Activated CD4-positive, alpha-beta T cell treated with anti-CD3 and anti-CD28 coated beads for 36 hours (primary cell): Measurements from ENCODE around the gene BZW2. TPM values are rescaled to one million over a fixed set of nuclear protein-coding genes. Genes with fewer than 3 reads are reported as not detected.
A peak's percentile ranks its signal among the peaks of the same experiment; 100 is the strongest.
"Not testable (repeated sequence)": the region's sequence is repeated elsewhere in the genome, so short reads cannot be mapped to it uniquely, and the experiment has no call there.

Source experiments
- ATAC-seq: fragments of 200-7000 bp; cut with Tn5 transposase; one replicate; pipeline ENCODE4 v1.10.0; 2021; ENCODE audit warnings: mild to moderate bottlenecking, moderate library complexity
- CTCF ChIA-PET: fragments of 350-600 bp; sonication (Branson Sonifier 250); formaldehyde crosslinking; loops from one replicate; lab custom pipeline; 2021; ENCODE audit warnings: antibody characterized with exemption; lab: Charles Lee
- POLR2A ChIA-PET: fragments of 350-600 bp; sonication (Branson Sonifier 250); formaldehyde crosslinking; loops from one replicate; lab custom pipeline; 2021; ENCODE audit warnings: antibody characterized with exemption, inconsistent platforms; lab: Charles Lee
- DNase-seq: peaks from one replicate; pipeline ENCODE4 v3.0.0-alpha.2; 2020
- H3K27ac Mint-ChIP-seq: one replicate; pipeline ENCODE4 v1.8.0; 2021; ENCODE audit warnings: mixed read lengths
- H3K27me3 Mint-ChIP-seq: one replicate; pipeline ENCODE4 v1.8.0; 2021; ENCODE audit warnings: mixed read lengths
- H3K36me3 Mint-ChIP-seq: one replicate; pipeline ENCODE4 v1.8.0; 2021; ENCODE audit warnings: low read depth, mixed read lengths
- H3K4me1 Mint-ChIP-seq: one replicate; pipeline ENCODE4 v1.8.0; 2021; ENCODE audit warnings: mixed read lengths
- H3K4me3 Mint-ChIP-seq: one replicate; pipeline ENCODE4 v1.8.0; 2021; ENCODE audit warnings: mild to moderate bottlenecking, moderate library complexity, mixed read lengths
- H3K9me3 Mint-ChIP-seq: one replicate; pipeline ENCODE4 v1.8.0; 2021; ENCODE audit warnings: low read depth, mixed read lengths
- intact Hi-C, 2 experiments: fragments of 100-400 bp; cut with DNase I in 1 of 2; cut with micrococcal nuclease in 1 of 2; formaldehyde crosslinking; loops; one replicate each; pipeline versions ENCODE4 v1.14.2 to v1.15.1; 2022 to 2024; cut with DNase I, micrococcal nuclease
- total RNA-seq, 2 experiments: library from RNA; stranded (reverse); gene quantifications; one replicate each; pipeline ENCODE4 v1.2.3, GENCODE V29; 2021

BZW2 gene
- total RNA-seq, 2 experiments from 2014 or later, result 106 to 113 TPM

- Mint-ChIP-seq H3K36me3 (peaks cover 24% of the 10 kb centered on the region), H3K27me3 (no peaks in the 10 kb centered on the region), H3K4me1 (peaks cover 42% of the 10 kb centered on the region), H3K27ac (no peak overlapping the region), H3K9me3 (no peaks in the 10 kb centered on the region), H3K4me3 (no peak overlapping the region)
- ATAC-seq, result no peak
- ChIA-PET CTCF (interaction anchor here (0.6 to 1.4 kb wide), 2 partner anchors 9 kb away, joined by 3 to 6 read pairs; no protein-coding TSS in a partner anchor), POLR2A (no interaction called here)
- intact Hi-C loops, result no loop called here
- DNase-seq, result no peak
Observed at GRCh38 chr7:16657656-16658279, 11.8 kb downstream of the BZW2 start.

GRCh38 chr7:16659854-16660497 lies 14.0 kb downstream of the BZW2 start:
- Mint-ChIP-seq H3K4me1 (peaks cover 30% of the 10 kb centered on the region), H3K36me3 (peaks cover 26% of the 10 kb centered on the region)
- ATAC-seq, intact Hi-C loops, H3K9me3 Mint-ChIP-seq, H3K27ac Mint-ChIP-seq, H3K4me3 Mint-ChIP-seq, POLR2A ChIA-PET, DNase-seq, H3K27me3 Mint-ChIP-seq: not testable (repeated sequence)
- CTCF ChIA-PET, result interaction anchor here (1.0 kb wide), 1 partner anchor 258 kb away, joined by 3 read pairs; no protein-coding TSS in a partner anchor

- H3K4me3 Mint-ChIP-seq, result no peak overlapping the region
- ChIA-PET CTCF (interaction anchor here (1.0 kb wide), 1 partner anchor 257 kb away, joined by 3 read pairs; no protein-coding TSS in a partner anchor), POLR2A (no interaction called here)
- H3K27ac Mint-ChIP-seq, result no peak overlapping the region
- peak; percentile 87 for ATAC-seq
- no peaks in the 10 kb centered on the region for H3K9me3 Mint-ChIP-seq
- peaks cover 26% of the 10 kb centered on the region for H3K4me1 Mint-ChIP-seq
- H3K36me3 Mint-ChIP-seq, result peaks cover 30% of the 10 kb centered on the region
- intact Hi-C loops, result no loop called here
- no peak for DNase-seq
- H3K27me3 Mint-ChIP-seq, result no peaks in the 10 kb centered on the region
Observed at GRCh38 chr7:16660702-16661464, 14.9 kb downstream of the BZW2 start.

GRCh38 chr7:16661924-16662323 lies 15.9 kb downstream of the BZW2 start:
- DNase-seq (no peak), ATAC-seq (no peak)
- ChIA-PET CTCF (no interaction called here), POLR2A (no interaction called here)
- H3K9me3 Mint-ChIP-seq, result no peaks in the 10 kb centered on the region
- H3K4me1 Mint-ChIP-seq, result peaks cover 20% of the 10 kb centered on the region
- no peak overlapping the region for H3K27ac Mint-ChIP-seq
- H3K4me3 Mint-ChIP-seq, result no peak overlapping the region
- intact Hi-C loops, result no loop called here
- H3K27me3 Mint-ChIP-seq, result no peaks in the 10 kb centered on the region
- H3K36me3 Mint-ChIP-seq, result peaks cover 30% of the 10 kb centered on the region

GRCh38 chr7:16667355-16667754 lies 21.4 kb downstream of the BZW2 start:
- Mint-ChIP-seq H3K27me3 (no peaks in the 10 kb centered on the region), H3K27ac (no peak overlapping the region), H3K36me3 (peaks cover 61% of the 10 kb centered on the region), H3K9me3 (no peaks in the 10 kb centered on the region), H3K4me1 (peaks cover 19% of the 10 kb centered on the region), H3K4me3 (no peak overlapping the region)
- no peak for ATAC-seq
- intact Hi-C loops, result no loop called here
- POLR2A ChIA-PET, result no interaction called here
- CTCF ChIA-PET, result interaction anchor here (0.6 to 1.1 kb wide), 2 partner anchors 9 to 10 kb away, joined by 3 to 6 read pairs; no protein-coding TSS in a partner anchor
- no peak for DNase-seq

GRCh38 chr7:16668049-16668858 lies 22.3 kb downstream of the BZW2 start:
- Mint-ChIP-seq H3K36me3 (peaks cover 66% of the 10 kb centered on the region), H3K27ac (no peak overlapping the region), H3K9me3 (no peaks in the 10 kb centered on the region), H3K4me3 (no peak overlapping the region), H3K27me3 (no peaks in the 10 kb centered on the region), H3K4me1 (peaks cover 17% of the 10 kb centered on the region)
- intact Hi-C loops, result no loop called here
- DNase-seq, result no peak
- POLR2A ChIA-PET, result no interaction called here
- CTCF ChIA-PET, result interaction anchor here (0.5 kb wide), 1 partner anchor 120 kb away, joined by 3 read pairs; no protein-coding TSS in a partner anchor
- no peak for ATAC-seq

GRCh38 chr7:16668978-16669377 lies 23.0 kb downstream of the BZW2 start:
- Mint-ChIP-seq H3K9me3 (no peaks in the 10 kb centered on the region), H3K4me3 (no peak overlapping the region), H3K36me3 (peaks cover 66% of the 10 kb centered on the region), H3K27ac (no peak overlapping the region), H3K4me1 (peaks cover 17% of the 10 kb centered on the region), H3K27me3 (no peaks in the 10 kb centered on the region)
- DNase-seq (no peak), ATAC-seq (no peak)
- ChIA-PET POLR2A (interaction anchor here (0.5 kb wide), 1 partner anchor 10 kb away, joined by 3 read pairs; no protein-coding TSS in a partner anchor), CTCF (interaction anchor here (0.5 kb wide), 1 partner anchor 121 kb away, joined by 3 read pairs; no protein-coding TSS in a partner anchor)
- intact Hi-C loops, result no loop called here

- no peaks in the 10 kb centered on the region for H3K9me3 Mint-ChIP-seq
- DNase-seq (no peak), ATAC-seq (peak; percentile 47)
- H3K4me3 Mint-ChIP-seq, result no peak overlapping the region
- no peak overlapping the region for H3K27ac Mint-ChIP-seq
- peaks cover 17% of the 10 kb centered on the region for H3K4me1 Mint-ChIP-seq
- intact Hi-C loops, result no loop called here
- no peaks in the 10 kb centered on the region for H3K27me3 Mint-ChIP-seq
- CTCF ChIA-PET, result no interaction called here
- peaks cover 61% of the 10 kb centered on the region for H3K36me3 Mint-ChIP-seq
- POLR2A ChIA-PET, result interaction anchor here (0.5 kb wide), 1 partner anchor 11 kb away, joined by 3 read pairs; no protein-coding TSS in a partner anchor
Observed at GRCh38 chr7:16669581-16669980, 23.6 kb downstream of the BZW2 start.

GRCh38 chr7:16670021-16670420 lies 24.0 kb downstream of the BZW2 start:
- ATAC-seq (no peak), DNase-seq (no peak)
- ChIA-PET CTCF (no interaction called here), POLR2A (no interaction called here)
- Mint-ChIP-seq H3K4me1 (peaks cover 17% of the 10 kb centered on the region), H3K36me3 (peaks cover 59% of the 10 kb centered on the region), H3K9me3 (no peaks in the 10 kb centered on the region), H3K27me3 (no peaks in the 10 kb centered on the region), H3K27ac (no peak overlapping the region), H3K4me3 (no peak overlapping the region)
- intact Hi-C loops, result no loop called here

GRCh38 chr7:16670731-16671344 lies 24.9 kb downstream of the BZW2 start:
- ChIA-PET POLR2A (no interaction called here), CTCF (no interaction called here)
- H3K4me3 Mint-ChIP-seq, result no peak overlapping the region
- H3K36me3 Mint-ChIP-seq, result peaks cover 61% of the 10 kb centered on the region
- no peaks in the 10 kb centered on the region for H3K27me3 Mint-ChIP-seq
- H3K9me3 Mint-ChIP-seq, result no peaks in the 10 kb centered on the region
- intact Hi-C loops, result no loop called here
- peaks cover 17% of the 10 kb centered on the region for H3K4me1 Mint-ChIP-seq
- ATAC-seq (no peak), DNase-seq (no peak)
- H3K27ac Mint-ChIP-seq, result no peak overlapping the region
